Stomach smooth muscle (tissue), 2 donors: ENCODE measurements around the gene ERC2.

ENCODE experiments used
- H3K27ac ChIP-seq: one replicate; pipeline ENCODE4 v1.7.0; 2013; ENCODE audit warnings: mild to moderate bottlenecking, low read length, inconsistent platforms
- H3K27me3 ChIP-seq, 2 donors: one replicate each; pipeline ENCODE4 v1.7.0; 2013; ENCODE audit warnings: low read length in 2 of 2; ENCODE audit not compliant: insufficient read depth in 2 of 2, control insufficient read depth in 1 of 2
- H3K36me3 ChIP-seq, 2 donors: one replicate each; pipeline ENCODE4 v1.7.0; 2013; ENCODE audit warnings: low read length in 2 of 2; ENCODE audit not compliant: control insufficient read depth in 2 of 2, insufficient read depth in 2 of 2
- H3K4me1 ChIP-seq: one replicate; pipeline ENCODE4 v1.7.0; 2013; ENCODE audit warnings: low read length; ENCODE audit not compliant: control insufficient read depth, insufficient read depth
- H3K4me3 ChIP-seq, 2 donors: one replicate each; pipeline ENCODE4 v1.7.0; 2013; ENCODE audit warnings: low read length in 2 of 2
- H3K9ac ChIP-seq, 2 donors: one replicate each; pipeline ENCODE4 v1.7.0; 2013; ENCODE audit warnings: low read length in 2 of 2, mild to moderate bottlenecking in 1 of 2
- H3K9me3 ChIP-seq, 2 donors: one replicate each; pipeline ENCODE4 v1.7.0; 2013; ENCODE audit warnings: low read length in 2 of 2; ENCODE audit not compliant: control insufficient read depth in 2 of 2
- donor health status: healthy.
- donor health status: Pancreatic carcinoma.

Gene ERC2

GRCh38 chr3:56355570-56356185 is 112.6 kb downstream of the ERC2 start:
- no peaks in the 10 kb centered on the region for H3K9me3 ChIP-seq
- no peak overlapping the region for H3K9ac ChIP-seq
- H3K27ac ChIP-seq = no peak overlapping the region
- no peaks in the 10 kb centered on the region for H3K36me3 ChIP-seq
- no peaks in the 10 kb centered on the region for H3K4me1 ChIP-seq
- no peak overlapping the region for H3K4me3 ChIP-seq
- no peaks in the 10 kb centered on the region for H3K27me3 ChIP-seq

GRCh38 chr3:56351537-56351936 is 116.7 kb downstream of the ERC2 start:
- H3K9me3 ChIP-seq = no peaks in the 10 kb centered on the region
- H3K36me3 ChIP-seq = no peaks in the 10 kb centered on the region
- no peak overlapping the region for H3K4me3 ChIP-seq
- no peak overlapping the region for H3K27ac ChIP-seq
- no peak overlapping the region for H3K9ac ChIP-seq
- no peaks in the 10 kb centered on the region for H3K27me3 ChIP-seq
- H3K4me1 ChIP-seq = no peaks in the 10 kb centered on the region

- peaks cover 0 to 3% of the 10 kb centered on the region in 2 donors for H3K27me3 ChIP-seq
- H3K4me3 ChIP-seq = no peak overlapping the region
- no peaks in the 10 kb centered on the region for H3K4me1 ChIP-seq
- H3K9ac ChIP-seq = no peak overlapping the region
- no peak overlapping the region for H3K27ac ChIP-seq
- H3K36me3 ChIP-seq = no peaks in the 10 kb centered on the region
- H3K9me3 ChIP-seq = no peaks in the 10 kb centered on the region
Observed at GRCh38 chr3:56347219-56347871, 120.9 kb downstream of the ERC2 start.

GRCh38 chr3:56342475-56342874 is 125.8 kb downstream of the ERC2 start:
- Histone ChIP-seq H3K9me3 (no peaks in the 10 kb centered on the region), H3K36me3 (no peaks in the 10 kb centered on the region), H3K4me3 (no peak overlapping the region), H3K27ac (no peak overlapping the region), H3K27me3 (peaks cover 3 to 7% of the 10 kb centered on the region in 2 donors), H3K9ac (no peak overlapping the region), H3K4me1 (no peaks in the 10 kb centered on the region)

- H3K27ac ChIP-seq = no peak overlapping the region
- no peaks in the 10 kb centered on the region for H3K9me3 ChIP-seq
- no peak overlapping the region for H3K9ac ChIP-seq
- peaks cover 3 to 7% of the 10 kb centered on the region in 2 donors for H3K27me3 ChIP-seq
- no peaks in the 10 kb centered on the region for H3K36me3 ChIP-seq
- H3K4me3 ChIP-seq = no peak overlapping the region
- H3K4me1 ChIP-seq = no peaks in the 10 kb centered on the region
Observed at GRCh38 chr3:56339671-56340070, 128.6 kb downstream of the ERC2 start.

- H3K27ac ChIP-seq = no peak overlapping the region
- no peak overlapping the region for H3K9ac ChIP-seq
- no peak overlapping the region for H3K4me3 ChIP-seq
- H3K36me3 ChIP-seq = no peaks in the 10 kb centered on the region
- no peaks in the 10 kb centered on the region for H3K9me3 ChIP-seq
- peaks cover 3 to 5% of the 10 kb centered on the region in 2 donors for H3K27me3 ChIP-seq
- H3K4me1 ChIP-seq = no peaks in the 10 kb centered on the region
Observed at GRCh38 chr3:56339244-56339643, 129.0 kb downstream of the ERC2 start.

GRCh38 chr3:56336023-56336422 is 132.2 kb downstream of the ERC2 start:
- H3K27me3 ChIP-seq = peaks cover 3 to 6% of the 10 kb centered on the region in 2 donors
- H3K4me3 ChIP-seq = no peak overlapping the region
- no peak overlapping the region for H3K9ac ChIP-seq
- H3K4me1 ChIP-seq = no peaks in the 10 kb centered on the region
- no peaks in the 10 kb centered on the region for H3K36me3 ChIP-seq
- no peaks in the 10 kb centered on the region for H3K9me3 ChIP-seq
- no peak overlapping the region for H3K27ac ChIP-seq

- Histone ChIP-seq H3K36me3 (no peaks in the 10 kb centered on the region), H3K4me3 (no peak overlapping the region), H3K27me3 (no peaks in the 10 kb centered on the region), H3K4me1 (peaks cover 2% of the 10 kb centered on the region), H3K9me3 (no peaks in the 10 kb centered on the region), H3K9ac (no peak overlapping the region), H3K27ac (no peak overlapping the region)
Observed at GRCh38 chr3:56324473-56324872, 143.8 kb downstream of the ERC2 start.

- H3K36me3 ChIP-seq = no peaks in the 10 kb centered on the region
- H3K9ac ChIP-seq = no peak overlapping the region
- H3K27me3 ChIP-seq = no peaks in the 10 kb centered on the region
- H3K9me3 ChIP-seq = no peaks in the 10 kb centered on the region
- H3K4me1 ChIP-seq = peaks cover 2% of the 10 kb centered on the region
- H3K27ac ChIP-seq = no peak overlapping the region
- H3K4me3 ChIP-seq = no peak overlapping the region
Observed at GRCh38 chr3:56323986-56324420, 144.3 kb downstream of the ERC2 start.

- H3K4me3 ChIP-seq = no peak overlapping the region
- H3K27ac ChIP-seq = no peak overlapping the region
- no peaks in the 10 kb centered on the region for H3K36me3 ChIP-seq
- no peak overlapping the region for H3K9ac ChIP-seq
- H3K4me1 ChIP-seq = peaks cover 2% of the 10 kb centered on the region
- no peaks in the 10 kb centered on the region for H3K9me3 ChIP-seq
- H3K27me3 ChIP-seq = no peaks in the 10 kb centered on the region
Observed at GRCh38 chr3:56322862-56323261, 145.4 kb downstream of the ERC2 start.

GRCh38 chr3:56321892-56322291 is 146.4 kb downstream of the ERC2 start:
- no peak overlapping the region for H3K4me3 ChIP-seq
- no peaks in the 10 kb centered on the region for H3K9me3 ChIP-seq
- no peaks in the 10 kb centered on the region for H3K27me3 ChIP-seq
- no peak overlapping the region for H3K27ac ChIP-seq
- H3K36me3 ChIP-seq = no peaks in the 10 kb centered on the region
- H3K9ac ChIP-seq = no peak overlapping the region
- peaks cover 2% of the 10 kb centered on the region for H3K4me1 ChIP-seq
